Right forelimb (tissue), 1 donor: ENCODE measurements around the gene MALT1.

Source experiments
- DNase-seq: peaks from one replicate; pipeline ENCODE4 v3.0.0-alpha.2; 2018

The MALT1 gene

GRCh38 chr18:58654896-58655614, 16.2 kb upstream of the MALT1 start:
- no peak for DNase-seq

DNA sequence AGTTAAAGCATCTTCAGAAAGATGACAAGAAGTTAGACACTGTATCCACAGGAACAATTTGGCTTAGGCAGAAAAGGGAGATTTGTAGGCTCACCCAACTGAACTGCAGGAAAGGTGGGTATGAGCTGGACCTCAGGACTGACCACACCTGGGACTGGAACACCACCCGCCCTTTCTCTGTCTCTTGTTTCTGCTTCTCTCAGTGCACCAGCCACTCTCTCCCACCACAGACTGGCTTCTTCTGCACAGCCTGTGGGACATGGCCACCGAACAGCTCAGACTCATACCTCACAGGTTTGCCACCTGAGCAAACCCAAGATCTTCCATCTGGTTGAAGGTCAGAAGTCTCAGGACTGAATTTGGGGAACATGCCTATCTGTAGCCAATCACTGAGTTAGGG, 14.2 kb upstream of the MALT1 start:
- no peak for DNase-seq

DNA sequence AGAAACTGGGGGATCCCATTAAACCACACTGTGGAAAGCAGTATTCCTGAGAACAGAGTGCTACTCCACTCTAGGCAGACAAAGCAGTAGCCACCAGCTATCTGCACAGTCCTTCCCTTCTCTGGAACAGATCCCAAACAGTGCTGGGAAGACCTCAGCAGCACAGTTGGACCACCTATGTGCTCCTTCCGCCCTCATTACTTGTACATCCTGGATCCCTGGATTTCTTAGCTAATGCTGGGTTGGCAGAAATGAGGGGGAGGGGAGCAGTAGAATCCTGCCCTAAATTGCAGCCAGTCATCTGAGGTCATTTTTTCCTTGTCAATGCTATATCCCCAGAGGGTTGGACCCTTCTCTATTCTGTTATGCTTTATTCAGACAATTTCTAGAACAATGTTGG, 13.8 kb upstream of the MALT1 start:
- DNase-seq: no peak

DNA sequence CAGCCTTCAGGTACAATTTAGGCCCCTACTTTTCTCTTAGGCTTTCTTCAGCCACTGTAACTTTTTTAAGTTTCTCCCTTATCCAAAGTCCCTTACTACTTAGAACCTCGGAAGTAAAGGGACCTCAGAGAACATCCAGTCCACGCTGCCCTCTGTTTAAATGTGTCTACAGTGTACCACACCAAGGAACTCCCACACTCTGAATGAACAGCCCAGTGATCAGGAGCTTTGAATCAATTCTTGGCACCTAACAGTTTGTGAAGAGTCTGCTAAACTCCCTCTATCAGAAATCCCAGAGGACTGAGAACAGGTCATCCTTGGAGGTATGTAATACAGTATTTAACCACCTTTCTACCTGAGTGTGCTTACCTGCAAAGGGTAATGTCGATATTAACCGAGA, 11.6 kb upstream of the MALT1 start:
- no peak for DNase-seq

DNA sequence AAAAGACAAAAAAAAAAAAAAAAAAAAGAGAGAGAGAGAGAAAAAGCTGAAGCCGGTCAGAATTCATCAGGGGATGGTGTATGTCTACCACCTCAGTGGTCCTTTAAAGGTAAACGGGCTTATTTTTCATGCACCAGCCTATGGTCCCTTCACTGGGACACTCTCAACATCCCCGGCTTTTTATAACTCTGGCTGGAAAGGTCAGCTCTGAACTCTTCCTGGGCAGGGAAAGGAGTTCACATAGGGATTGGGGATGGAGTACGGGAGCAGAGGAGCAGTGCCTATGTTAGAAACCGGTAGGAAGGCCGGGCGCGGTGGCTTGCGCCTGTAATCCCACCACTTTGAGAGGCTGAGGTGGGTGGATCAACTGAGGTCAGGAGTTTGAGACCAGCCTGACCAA, 10.3 kb upstream of the MALT1 start:
- DNase-seq: no peak

DNA sequence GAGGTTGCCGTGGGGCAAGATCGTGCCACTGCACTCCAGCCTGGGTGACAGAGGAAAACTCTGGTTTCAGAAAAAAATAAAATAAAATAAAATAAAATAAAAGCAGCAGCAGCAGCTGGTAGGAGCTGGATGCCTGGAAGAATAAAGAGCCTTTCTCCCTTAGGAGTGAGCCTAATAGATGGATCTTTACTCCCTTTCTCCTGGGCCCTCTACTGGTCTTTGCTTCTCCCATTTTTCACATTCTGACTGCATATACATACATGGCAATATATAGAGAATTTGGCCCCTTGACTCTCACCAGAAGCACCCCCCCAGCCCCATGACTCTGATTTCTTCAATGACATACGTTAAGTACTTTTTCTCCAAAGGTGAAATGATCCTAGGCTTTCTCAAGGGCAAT, 9.8 kb upstream of the MALT1 start:
- no peak for DNase-seq

DNA sequence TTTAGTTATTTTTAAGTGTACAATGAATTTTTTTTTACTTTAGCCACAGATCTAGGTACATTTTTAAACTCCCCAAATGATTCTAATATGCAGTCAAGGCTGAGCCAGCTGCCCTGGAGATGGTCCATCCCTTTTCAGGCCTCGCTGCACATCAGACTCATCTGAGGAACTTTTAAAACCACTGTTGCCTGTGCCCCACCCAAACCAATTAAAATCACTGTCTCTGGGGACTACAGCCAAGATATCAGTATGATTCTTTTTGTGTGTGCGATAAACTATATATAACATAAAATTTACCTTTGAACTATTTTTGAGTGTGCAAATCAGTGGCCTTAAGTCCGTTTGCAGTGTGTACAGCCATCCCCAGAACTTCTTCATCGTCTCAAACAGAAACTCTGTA, 9.1 kb upstream of the MALT1 start:
- DNase-seq: no peak

- no peak for DNase-seq
Observed at GRCh38 chr18:58666176-58666575, 5.1 kb upstream of the MALT1 start.

DNA sequence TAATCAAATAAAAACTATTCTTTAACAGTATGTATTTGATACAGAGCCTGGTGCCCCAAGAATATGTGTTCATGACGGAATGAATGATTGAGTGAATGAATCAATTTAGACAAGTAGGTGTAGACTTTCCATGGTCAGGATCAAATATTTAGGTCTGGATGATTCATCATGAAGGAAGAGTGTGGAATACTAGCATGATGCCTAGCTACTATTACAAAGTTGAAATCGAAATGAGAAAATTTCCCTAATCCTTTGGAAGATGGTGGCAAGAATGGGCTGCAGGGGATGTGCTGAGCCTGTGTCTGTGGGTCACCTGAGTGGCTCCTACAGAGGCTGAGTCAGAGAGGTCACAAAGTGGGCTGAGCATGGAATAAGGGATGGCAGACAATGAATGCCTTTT, 3.1 kb upstream of the MALT1 start:
- DNase-seq: no peak

- DNase-seq: no peak
Observed at GRCh38 chr18:58668897-58669296, 2.4 kb upstream of the MALT1 start.

GRCh38 chr18:58669731-58670378, 1.4 kb upstream of the MALT1 start:
- DNase-seq: no peak

GRCh38 chr18:58670404-58671110, 708 bp upstream of the MALT1 start:
- DNase-seq: no peak

- DNase-seq: no peak
Observed at GRCh38 chr18:58671632-58672564, 633 bp downstream of the MALT1 start.

GRCh38 chr18:58674159-58674558, 2.9 kb downstream of the MALT1 start:
- DNase-seq: no peak

DNA sequence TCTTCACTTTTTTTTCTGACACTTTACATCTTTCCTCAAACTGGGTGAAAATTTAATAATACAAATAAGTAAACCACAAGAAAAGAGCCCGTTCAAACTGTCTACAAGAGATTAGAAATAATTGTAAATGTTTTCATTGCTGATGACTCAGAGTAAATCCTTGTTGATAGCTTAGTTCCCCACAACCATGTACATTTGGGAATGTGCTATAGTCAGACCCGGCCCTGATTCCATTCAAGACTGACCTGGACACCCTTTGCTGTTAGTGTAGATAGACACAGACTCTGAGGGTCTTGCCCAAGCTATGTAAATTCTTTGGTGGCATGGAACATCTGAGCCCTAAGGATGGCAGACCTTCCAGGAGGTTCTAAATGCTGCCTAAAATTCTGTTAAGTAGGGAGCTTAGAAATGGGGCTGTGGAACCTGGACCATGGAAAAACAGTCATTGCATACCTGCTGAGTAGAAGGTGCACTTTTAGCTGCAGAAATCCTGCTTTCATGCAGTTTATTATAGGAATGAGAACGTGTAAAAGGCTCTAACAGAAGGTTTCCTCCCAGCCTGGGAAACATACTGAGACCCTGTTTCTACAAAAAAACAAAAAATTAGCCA, 3.7 kb downstream of the MALT1 start:
- DNase-seq: no peak

GRCh38 chr18:58676270-58676669, 5.0 kb downstream of the MALT1 start:
- no peak for DNase-seq

GRCh38 chr18:58682429-58683069, 11.3 kb downstream of the MALT1 start:
- DNase-seq: peak; percentile 59

DNA sequence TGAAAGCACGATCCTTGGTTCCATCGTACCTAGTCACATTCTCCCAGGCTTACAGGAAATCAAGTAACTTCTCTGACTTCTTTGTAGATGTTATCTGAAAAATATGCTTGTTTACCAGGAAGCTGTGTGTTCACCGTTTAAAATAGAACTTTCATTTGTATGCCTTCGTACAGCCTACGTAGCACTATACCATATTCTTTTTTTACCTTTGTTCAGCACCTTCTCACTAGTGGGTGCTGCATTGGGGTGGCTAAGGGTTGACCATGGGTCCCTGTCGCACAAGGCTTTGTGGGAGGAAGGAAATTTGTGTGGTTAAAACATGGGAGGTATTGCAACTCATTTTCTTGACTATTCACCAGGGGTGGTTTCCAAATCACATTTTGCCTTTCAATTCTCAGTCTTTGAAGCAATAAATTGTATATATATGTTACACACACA, 16.6 kb downstream of the MALT1 start:
- no peak for DNase-seq

GRCh38 chr18:58690259-58690658, 19.0 kb downstream of the MALT1 start:
- DNase-seq: no peak

GRCh38 chr18:58691256-58691655, 20.0 kb downstream of the MALT1 start:
- DNase-seq: no peak

- DNase-seq: no peak
Observed at GRCh38 chr18:58692422-58693185, 21.3 kb downstream of the MALT1 start.
